ENCODE measurements around the gene PPP4C.
A peak's percentile ranks its signal among the peaks of the same experiment; 100 is the strongest.

Gene PPP4C

DNA sequence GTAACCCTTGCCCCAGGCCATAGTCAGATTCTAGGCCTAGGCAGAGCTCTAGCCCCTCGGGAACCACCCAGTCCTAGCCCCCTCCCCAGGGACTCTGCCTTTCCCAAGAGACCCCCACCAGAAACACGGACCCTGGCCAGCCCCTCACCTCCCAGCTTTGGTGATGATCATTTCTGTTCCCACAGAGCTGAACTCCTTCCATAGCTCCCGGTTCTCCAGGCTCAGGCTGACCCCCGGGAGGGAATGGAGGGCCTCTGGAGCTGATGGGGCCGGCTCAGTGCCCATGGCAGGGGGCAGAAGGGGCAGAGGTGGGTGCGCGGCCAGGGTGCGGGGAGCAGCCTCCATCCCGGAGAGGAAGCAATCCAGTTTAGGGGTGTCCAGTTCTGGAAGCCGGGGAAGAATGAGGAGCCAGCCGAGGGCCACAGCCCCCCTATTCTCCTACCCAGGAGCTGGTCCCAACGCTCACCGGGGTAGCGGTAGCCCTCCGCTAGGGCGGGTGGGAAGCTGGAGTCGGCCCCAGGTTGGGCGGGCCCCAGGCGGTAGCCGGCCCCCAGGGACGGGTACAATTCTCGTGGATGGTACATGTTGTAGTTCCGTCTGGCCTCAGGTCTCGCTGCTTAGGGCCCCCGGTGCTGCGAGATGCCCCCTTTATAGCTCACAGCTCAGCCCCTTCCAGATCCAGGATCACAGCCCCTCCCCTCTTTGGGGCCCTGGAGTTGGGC is 15.0 kb downstream of the PPP4C start:
- no peak for DNase-seq (ENCODE audit: low spot score)
- Histone ChIP-seq H3K4me3 (ENCODE audit: low read length in 2 of 2) (no peak overlapping the region), H2BK15ac (ENCODE audit: low read length) (peak overlapping the region; percentile 96), H2BK5ac (ENCODE audit: low read length) (peak overlapping the region; percentile 78), H3K79me1 (ENCODE audit: low read depth, low read length) (no peaks in the 10 kb centered on the region), H2AK5ac (ENCODE audit: low read depth, low read length) (peak overlapping the region; percentile 92), H2BK12ac (ENCODE audit: low read length) (peak overlapping the region; percentile 63), H3K4me2 (ENCODE audit: insufficient read depth, low read length, poor library complexity, severe bottlenecking) (peak overlapping the region; percentile 82), H3K4me1 (ENCODE audit: control insufficient read depth in 2 of 2, insufficient read depth in 1 of 2, low read depth in 1 of 2, low read length in 2 of 2) (peaks cover 20 to 24% of the 10 kb centered on the region in 2 donors), H2BK120ac (ENCODE audit: low read depth, low read length) (peak overlapping the region; percentile 95), H3K36me3 (replicated peaks in 1 of 2; ENCODE audit: control insufficient read depth in 2 of 2, insufficient read depth in 2 of 2, low read length in 2 of 2) (peaks cover under 1 to 5% of the 10 kb centered on the region in 2 donors), H3K9ac (ENCODE audit: low read depth, low read length, poor library complexity) (peak overlapping the region; percentile 40), H3K18ac (ENCODE audit: low read length) (peak overlapping the region; percentile 99), H4K8ac (ENCODE audit: low read depth, low read length) (peak overlapping the region; percentile 32), H3K14ac (ENCODE audit: low read length) (no peak overlapping the region), H3K23ac (ENCODE audit: low read depth, low read length, poor library complexity) (peak overlapping the region; percentile 38), H2AFZ (ENCODE audit: low read length) (peak overlapping the region; percentile 88), H4K91ac (ENCODE audit: low read depth, low read length, poor library complexity) (peak overlapping the region; percentile 27), H3K27me3 (ENCODE audit: control insufficient read depth in 3 of 3, insufficient read depth in 3 of 3, low read depth in 1 of 3, low read length in 3 of 3) (no peaks in the 10 kb centered on the region), H3K27ac (replicated peaks; ENCODE audit: low read length) (no peak overlapping the region), H3K4ac (ENCODE audit: low read length) (peak overlapping the region; percentile 29), H3K9me3 (replicated peaks in 1 of 2; ENCODE audit: control insufficient read depth in 2 of 2, insufficient read depth in 1 of 2, low read depth in 1 of 2, low read length in 2 of 2) (peaks cover 0 to 3% of the 10 kb centered on the region in 2 donors)
- WGBS, 2 donors (ENCODE audit: extremely low coverage in 2 of 2, insufficient read length in 2 of 2, insufficient replicate concordance in 1 of 2): no CpG with 5 or more reads among the region's 26 CpGs

DNA sequence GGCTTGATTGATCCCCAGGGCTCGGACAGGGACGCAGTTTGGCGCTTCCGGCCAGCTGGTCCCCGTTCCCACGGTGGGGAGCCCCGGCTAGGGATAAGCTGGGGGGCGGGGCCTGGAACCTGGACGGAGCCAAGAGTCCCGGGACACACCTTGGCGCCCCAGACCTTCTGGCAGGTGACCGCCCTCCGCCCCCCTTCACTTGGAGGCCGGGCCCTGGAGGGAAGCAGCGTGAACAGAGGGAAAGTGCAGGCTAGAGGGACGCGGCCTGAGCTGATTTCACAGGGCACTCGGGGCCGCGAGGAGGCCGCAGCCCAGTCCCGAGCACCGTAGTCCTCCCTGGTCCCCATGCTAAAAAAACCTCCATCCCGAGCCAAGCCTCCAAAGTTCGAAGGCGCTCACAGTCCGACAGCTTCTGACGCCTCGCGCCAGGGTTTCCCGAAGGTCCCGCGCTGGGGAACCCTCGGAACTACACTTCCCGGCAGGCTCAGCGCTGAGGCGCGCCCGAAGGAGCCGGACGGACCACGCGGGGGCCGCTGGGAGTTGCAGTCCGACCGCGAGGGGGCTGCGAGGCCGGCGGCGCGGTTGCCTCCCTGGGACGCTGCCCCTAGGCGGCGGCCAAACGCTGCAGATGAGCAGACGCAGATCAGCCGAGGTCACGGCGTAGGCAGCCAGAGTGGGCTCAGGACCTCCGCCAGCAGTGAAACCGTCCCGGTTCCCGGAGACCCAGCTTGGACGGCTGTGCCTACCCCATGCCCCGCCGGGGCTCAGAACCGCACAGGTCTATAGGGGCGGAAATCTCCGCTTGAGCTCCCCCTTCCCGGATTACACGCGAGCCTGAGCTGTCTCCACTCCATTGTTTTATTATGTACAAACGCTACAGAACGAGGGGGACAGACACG is 15.9 kb downstream of the PPP4C start, which contains the start of gene TBX6:
Gene TBX6 (minus strand): TSS at position 451 of the 899 bp plus-strand sequence. CDS start 731 bp downstream, outside the sequence.
- peak within 1 kb of the TSS; percentile 48 to 76 for H3K4me3 ChIP-seq (ENCODE audit: low read length in 2 of 2)
- peaks cover 4 to 6% of the 10 kb centered on the region in 2 donors for H3K9me3 ChIP-seq (replicated peaks in 1 of 2; ENCODE audit: control insufficient read depth in 2 of 2, insufficient read depth in 1 of 2, low read depth in 1 of 2, low read length in 2 of 2)
- H4K91ac ChIP-seq (ENCODE audit: low read depth, low read length, poor library complexity): peak within 1 kb of the TSS; percentile 81
- peak within 1 kb of the TSS; percentile 80 for H3K9ac ChIP-seq (ENCODE audit: low read depth, low read length, poor library complexity)
- H3K79me1 ChIP-seq (ENCODE audit: low read depth, low read length): no peaks in the 10 kb centered on the region
- H2AK5ac ChIP-seq (ENCODE audit: low read depth, low read length): peak within 1 kb of the TSS; percentile 92
- DNase-seq (ENCODE audit: low spot score): peak; percentile 93
- no CpG with 5 or more reads among the region's 76 CpGs for WGBS, 2 donors (ENCODE audit: extremely low coverage in 2 of 2, insufficient read length in 2 of 2, insufficient replicate concordance in 1 of 2)
- peak within 1 kb of the TSS; percentile 96 for H2BK15ac ChIP-seq (ENCODE audit: low read length)
- H3K27me3 ChIP-seq (ENCODE audit: control insufficient read depth in 3 of 3, insufficient read depth in 3 of 3, low read depth in 1 of 3, low read length in 3 of 3): no peaks in the 10 kb centered on the region
- H2AFZ ChIP-seq (ENCODE audit: low read length): peak within 1 kb of the TSS; percentile 88
- peaks cover 0 to 5% of the 10 kb centered on the region in 2 donors for H3K36me3 ChIP-seq (replicated peaks in 1 of 2; ENCODE audit: control insufficient read depth in 2 of 2, insufficient read depth in 2 of 2, low read length in 2 of 2)
- H2BK12ac ChIP-seq (ENCODE audit: low read length): peak within 1 kb of the TSS; percentile 79
- H3K18ac ChIP-seq (ENCODE audit: low read length): peak within 1 kb of the TSS; percentile 99
- H3K14ac ChIP-seq (ENCODE audit: low read length): peak within 1 kb of the TSS; percentile 86
- peak within 1 kb of the TSS; percentile 89 for H3K4me2 ChIP-seq (ENCODE audit: insufficient read depth, low read length, poor library complexity, severe bottlenecking)
- H2BK5ac ChIP-seq (ENCODE audit: low read length): peak within 1 kb of the TSS; percentile 78
- H3K23ac ChIP-seq (ENCODE audit: low read depth, low read length, poor library complexity): peak within 1 kb of the TSS; percentile 92
- peak within 1 kb of the TSS; percentile 95 for H2BK120ac ChIP-seq (ENCODE audit: low read depth, low read length)
- H3K4ac ChIP-seq (ENCODE audit: low read length): peak within 1 kb of the TSS; percentile 29
- H3K4me1 ChIP-seq (ENCODE audit: control insufficient read depth in 2 of 2, insufficient read depth in 1 of 2, low read depth in 1 of 2, low read length in 2 of 2): peaks cover 20 to 26% of the 10 kb centered on the region in 2 donors
- peak within 1 kb of the TSS; percentile 32 for H4K8ac ChIP-seq (ENCODE audit: low read depth, low read length)
- H3K27ac ChIP-seq (replicated peaks; ENCODE audit: low read length): no peak within 1 kb of the TSS

DNA sequence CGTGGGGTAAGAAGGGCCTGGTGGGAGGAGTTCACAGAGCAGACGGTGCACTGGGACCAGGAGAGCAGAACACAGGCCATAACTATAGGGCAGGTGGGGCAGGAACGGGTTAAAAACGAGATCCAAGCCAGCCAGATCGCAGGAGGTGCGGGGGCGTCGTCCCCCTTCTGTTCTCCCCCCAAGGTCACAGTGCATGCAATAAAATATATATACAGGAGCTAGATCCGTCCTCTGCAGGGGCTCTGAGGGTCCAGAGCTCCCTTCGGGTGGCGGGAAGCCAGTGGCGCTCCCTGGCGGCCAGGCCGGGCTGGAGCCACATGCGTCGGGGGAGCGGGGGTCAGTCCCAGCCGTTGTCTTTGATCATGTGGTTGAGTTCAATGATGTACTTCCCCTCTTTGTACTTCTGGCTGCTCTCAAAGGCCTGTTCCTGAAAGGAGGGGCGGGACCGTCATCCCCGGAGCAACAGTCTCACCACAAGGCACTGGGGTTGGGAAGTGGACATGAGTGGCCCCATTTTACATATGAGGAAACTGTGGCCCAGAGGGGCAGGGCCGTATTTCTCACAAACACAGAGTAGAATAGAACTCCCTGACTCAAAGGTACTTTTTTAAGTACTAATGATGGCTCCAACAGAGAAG is 16.7 kb downstream of the PPP4C start:
- DNase-seq (ENCODE audit: low spot score): peak; percentile 51
- H3K36me3 ChIP-seq (replicated peaks in 1 of 2; ENCODE audit: control insufficient read depth in 2 of 2, insufficient read depth in 2 of 2, low read length in 2 of 2): no peaks in the 10 kb centered on the region
- peak overlapping the region; percentile 88 for H2AFZ ChIP-seq (ENCODE audit: low read length)
- H4K91ac ChIP-seq (ENCODE audit: low read depth, low read length, poor library complexity): no peak overlapping the region
- H3K4me1 ChIP-seq (ENCODE audit: control insufficient read depth in 2 of 2, insufficient read depth in 1 of 2, low read depth in 1 of 2, low read length in 2 of 2): peaks cover 20 to 26% of the 10 kb centered on the region in 2 donors
- H3K9ac ChIP-seq (ENCODE audit: low read depth, low read length, poor library complexity): no peak overlapping the region
- H3K4me2 ChIP-seq (ENCODE audit: insufficient read depth, low read length, poor library complexity, severe bottlenecking): peak overlapping the region; percentile 89
- H2BK15ac ChIP-seq (ENCODE audit: low read length): no peak overlapping the region
- no peak overlapping the region for H2BK12ac ChIP-seq (ENCODE audit: low read length)
- H2AK5ac ChIP-seq (ENCODE audit: low read depth, low read length): peak overlapping the region; percentile 49
- H3K4ac ChIP-seq (ENCODE audit: low read length): no peak overlapping the region
- WGBS, 2 donors (ENCODE audit: extremely low coverage in 2 of 2, insufficient read length in 2 of 2, insufficient replicate concordance in 1 of 2): no CpG with 5 or more reads among the region's 22 CpGs
- no peak overlapping the region for H3K14ac ChIP-seq (ENCODE audit: low read length)
- peak overlapping the region; percentile 92 for H3K23ac ChIP-seq (ENCODE audit: low read depth, low read length, poor library complexity)
- H3K27ac ChIP-seq (replicated peaks; ENCODE audit: low read length): no peak overlapping the region
- no peaks in the 10 kb centered on the region for H3K27me3 ChIP-seq (ENCODE audit: control insufficient read depth in 3 of 3, insufficient read depth in 3 of 3, low read depth in 1 of 3, low read length in 3 of 3)
- H2BK120ac ChIP-seq (ENCODE audit: low read depth, low read length): peak overlapping the region; percentile 64
- peak overlapping the region; percentile 2 for H2BK5ac ChIP-seq (ENCODE audit: low read length)
- no peak overlapping the region for H4K8ac ChIP-seq (ENCODE audit: low read depth, low read length)
- H3K9me3 ChIP-seq (replicated peaks in 1 of 2; ENCODE audit: control insufficient read depth in 2 of 2, insufficient read depth in 1 of 2, low read depth in 1 of 2, low read length in 2 of 2): peaks cover 10 to 12% of the 10 kb centered on the region in 2 donors
- peak overlapping the region; percentile 48 to 76 for H3K4me3 ChIP-seq (ENCODE audit: low read length in 2 of 2)
- H3K18ac ChIP-seq (ENCODE audit: low read length): peak overlapping the region; percentile 92
- no peaks in the 10 kb centered on the region for H3K79me1 ChIP-seq (ENCODE audit: low read depth, low read length)

All from neuronal stem cell (in vitro differentiated cells).